Naive thymus-derived CD4-positive, alpha-beta T cell (primary cell): Measurements from ENCODE around the gene ATP5MG. TPM values are rescaled to one million over a fixed set of nuclear protein-coding genes. Genes with fewer than 3 reads are reported as not detected.

Experiments
- ATAC-seq: fragments of 150-1000 bp; cut with Tn5 transposase; 2 replicates; pipeline ENCODE4 v1.10.0; 2021; ENCODE audit warnings: mild to moderate bottlenecking, moderate library complexity
- CTCF ChIA-PET: fragments of 350-600 bp; sonication (Branson Sonifier 250); formaldehyde crosslinking; loops from one replicate; lab custom pipeline; 2021; ENCODE audit warnings: antibody characterized with exemption; lab: Charles Lee
- POLR2A ChIA-PET: fragments of 350-600 bp; sonication (Branson Sonifier 250); formaldehyde crosslinking; loops from one replicate; lab custom pipeline; 2021; ENCODE audit warnings: antibody characterized with exemption, inconsistent platforms; lab: Charles Lee
- DNase-seq, 9 donors: peaks; one replicate each; pipeline versions ENCODE4 v3.0.0 to v3.0.0-alpha.2; 2020 to 2022; ENCODE audit warnings: mixed read lengths in 1 of 9
- H3K27ac ChIP-seq: one replicate; pipeline ENCODE4 v1.7.0; 2013; ENCODE audit warnings: mild to moderate bottlenecking, low read depth, low read length, moderate library complexity
- H3K27me3 ChIP-seq, 2 donors: one replicate each; pipeline ENCODE4 v1.7.0; 2013; ENCODE audit warnings: low read length in 2 of 2, mild to moderate bottlenecking in 2 of 2, moderate library complexity in 2 of 2; ENCODE audit not compliant: control insufficient read depth in 2 of 2, insufficient read depth in 2 of 2
- H3K36me3 ChIP-seq, 3 experiments: 1 replicate in 2 of 3; 2 replicates in 1 of 3; pipeline ENCODE4 v1.7.0; 2013; ENCODE audit warnings: low read length in 3 of 3, mild to moderate bottlenecking in 3 of 3, moderate library complexity in 1 of 3; ENCODE audit not compliant: insufficient read depth in 3 of 3, control insufficient read depth in 2 of 3
- H3K4me1 ChIP-seq, 2 donors: one replicate each; pipeline ENCODE4 v1.7.0; 2013; ENCODE audit warnings: low read length in 2 of 2, mild to moderate bottlenecking in 2 of 2, moderate library complexity in 1 of 2; ENCODE audit not compliant: control insufficient read depth in 2 of 2, insufficient read depth in 2 of 2
- H3K4me3 ChIP-seq: 2 replicates; pipeline ENCODE4 v1.7.0; 2013; ENCODE audit warnings: mild to moderate bottlenecking, low read length
- H3K9me3 ChIP-seq, 3 experiments: 1 replicate in 2 of 3; 2 replicates in 1 of 3; pipeline ENCODE4 v1.7.0; 2013; ENCODE audit warnings: low read length in 3 of 3; ENCODE audit not compliant: control insufficient read depth in 2 of 3
- H3K27ac Mint-ChIP-seq, 9 donors: one replicate each; pipeline ENCODE4 v1.8.0; 2020 to 2022; ENCODE audit warnings: mixed read lengths in 9 of 9, mild to moderate bottlenecking in 8 of 9, moderate library complexity in 5 of 9, inconsistent platforms in 2 of 9
- H3K27me3 Mint-ChIP-seq, 5 donors: one replicate each; pipeline ENCODE4 v1.8.0; 2021 to 2022; ENCODE audit warnings: mixed read lengths in 5 of 5, mild to moderate bottlenecking in 1 of 5
- H3K36me3 Mint-ChIP-seq, 5 donors: one replicate each; pipeline ENCODE4 v1.8.0; 2020 to 2022; ENCODE audit warnings: mixed read lengths in 5 of 5, mild to moderate bottlenecking in 3 of 5, inconsistent platforms in 1 of 5
- H3K4me1 Mint-ChIP-seq, 7 donors: one replicate each; pipeline ENCODE4 v1.8.0; 2020 to 2022; ENCODE audit warnings: mixed read lengths in 7 of 7, mild to moderate bottlenecking in 3 of 7, inconsistent platforms in 1 of 7
- H3K4me3 Mint-ChIP-seq, 10 donors: one replicate each; pipeline ENCODE4 v1.8.0; 2020 to 2022; ENCODE audit warnings: mild to moderate bottlenecking in 10 of 10, mixed read lengths in 10 of 10, moderate library complexity in 6 of 10, inconsistent platforms in 2 of 10
- H3K9me3 Mint-ChIP-seq, 11 donors: one replicate each; pipeline ENCODE4 v1.8.0; 2020 to 2022; ENCODE audit warnings: mixed read lengths in 11 of 11, mild to moderate bottlenecking in 4 of 11, inconsistent platforms in 1 of 11, moderate library complexity in 1 of 11
- intact Hi-C, 2 donors: fragments of 100-400 bp; cut with micrococcal nuclease; formaldehyde crosslinking; loops; one replicate each; pipeline ENCODE4 v1.15.1; 2023
- polyA plus RNA-seq, 2 donors: library from polyadenylated mRNA; unstranded; fragments of 300-500 nt; fragmentation: Illumina TruSeq; gene quantifications; one replicate each; pipeline ENCODE4 v1.2.3, GENCODE V29; 2021
- total RNA-seq, 6 experiments: library from RNA in 5 of 6; stranded (reverse) in 5 of 6; gene quantifications; 1 replicate in 5 of 6; 2 replicates in 1 of 6; pipeline ENCODE4 v1.2.3 and lab custom pipeline; 2021 to 2026

ATP5MG gene, protein sequence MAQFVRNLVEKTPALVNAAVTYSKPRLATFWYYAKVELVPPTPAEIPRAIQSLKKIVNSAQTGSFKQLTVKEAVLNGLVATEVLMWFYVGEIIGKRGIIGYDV
- total RNA-seq (100 to 1,000 TPM; 140 to 241 (median 154) TPM), polyA plus RNA-seq (100 to 1,000 TPM; 525 to 842 TPM), total RNA-seq (lab: John Stamatoyannopoulos, UW) (22.5 reads per million, percentile 53 among the genes with 10 or more reads in this experiment)

DNA sequence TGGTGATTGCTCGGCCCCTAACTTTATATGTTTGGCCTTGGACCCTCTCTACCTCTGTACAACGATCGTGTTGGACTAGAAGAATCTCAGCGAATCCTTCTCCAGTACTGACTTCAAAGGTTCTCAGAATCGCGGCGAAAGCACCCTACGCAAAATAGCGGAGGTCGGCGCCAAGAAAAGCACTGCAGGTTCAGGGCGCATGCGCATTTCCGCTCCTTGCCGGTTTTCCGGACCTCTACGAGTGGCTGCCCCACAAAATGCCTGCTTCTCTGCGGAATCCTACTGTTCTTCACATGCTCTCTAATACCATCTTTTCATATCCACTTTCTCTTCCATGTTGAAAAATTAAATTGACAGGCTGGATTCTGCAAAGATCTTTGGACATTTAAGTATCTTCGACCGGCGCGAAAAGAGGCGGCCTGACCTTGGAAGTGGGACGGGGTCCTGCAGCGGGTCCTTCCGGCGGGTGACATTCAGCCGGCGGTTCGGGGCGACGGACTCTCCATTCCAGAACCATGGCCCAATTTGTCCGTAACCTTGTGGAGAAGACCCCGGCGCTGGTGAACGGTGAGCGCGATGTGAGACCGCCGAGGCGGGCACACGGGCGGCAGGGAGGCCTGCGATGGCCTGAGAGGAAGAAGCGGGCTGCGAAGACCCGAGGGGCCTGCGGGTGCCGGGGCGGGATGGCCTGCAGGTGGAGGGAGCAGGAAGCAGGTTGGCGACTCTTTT is at the start of gene ATP5MG:
Gene ATP5MG, plus strand, starts transcription at position 456 of the 729 bp plus-strand sequence. Its CDS starts 60 bp downstream, at position 516.
- peak; percentile 71 for ATAC-seq

DNA sequence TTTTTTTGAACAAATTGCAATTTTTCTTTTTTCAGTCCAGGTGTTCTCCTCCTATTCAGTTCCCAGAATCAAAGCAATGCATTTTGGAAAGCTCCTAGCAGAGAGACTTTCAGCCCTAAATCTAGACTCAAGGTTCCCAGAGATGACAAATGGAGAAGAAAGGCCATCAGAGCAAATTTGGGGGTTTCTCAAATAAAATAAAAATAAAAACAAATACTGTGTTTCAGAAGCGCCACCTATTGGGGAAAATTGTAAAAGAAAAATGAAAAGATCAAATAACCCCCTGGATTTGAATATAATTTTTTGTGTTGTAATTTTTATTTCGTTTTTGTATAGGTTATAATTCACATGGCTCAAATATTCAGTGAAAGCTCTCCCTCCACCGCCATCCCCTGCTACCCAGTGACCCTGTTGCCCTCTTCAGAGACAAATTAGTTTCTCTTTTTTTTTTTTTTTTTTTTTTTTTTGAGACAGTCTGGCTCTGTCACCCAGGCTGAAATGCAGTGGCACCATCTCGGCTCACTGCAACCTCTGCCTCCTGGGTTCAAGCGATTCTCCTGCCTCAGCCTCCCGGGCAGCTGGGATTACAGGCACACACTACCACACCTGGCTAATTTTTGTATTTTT is 48.2 kb upstream of the ATP5MG start:
- CTCF ChIA-PET: interaction anchor here (0.7 to 8.6 kb wide), 6 partner anchors 8 to 155 kb away, joined by 3 to 90 read pairs (median 8); partner anchors contain the start of genes CD3E and CD3G
- ATAC-seq: peak; percentile 51
- Mint-ChIP-seq H3K36me3 (peaks cover 26 to 42% (median 30%) of the 10 kb centered on the region in 5 donors), H3K4me1 (peaks cover 5 to 53% (median 35%) of the 10 kb centered on the region in 7 donors), H3K4me3 (no peak overlapping the region), H3K9me3 (no peaks in the 10 kb centered on the region), H3K27ac (peak overlapping the region; percentile 38 to 96 (median 91)), H3K27me3 (no peaks in the 10 kb centered on the region)
- POLR2A ChIA-PET: interaction anchor here (0.6 to 3.6 kb wide), 5 partner anchors 11 to 155 kb away, joined by 3 to 24 read pairs (median 6); partner anchors contain the start of gene CD3D
- peak in 7 of 9 donors; percentile 21 to 70 (median 61) for DNase-seq
- H3K4me1 ChIP-seq: peaks cover 13 to 15% of the 10 kb centered on the region in 2 donors
- peak overlapping the region; percentile 62 for H3K27ac ChIP-seq
- intact Hi-C loops: loop anchor here (1.0 to 2.0 kb wide), 7 partner anchors 9 to 155 kb away; partner anchors contain the start of genes CD3E (in 1 of the 2) and CD3G (in 1 of the 2)
- no peaks in the 10 kb centered on the region for H3K9me3 ChIP-seq
- H3K4me3 ChIP-seq: no peak overlapping the region
- H3K36me3 ChIP-seq: peaks cover 22 to 52% (median 30%) of the 10 kb centered on the region in 3 experiments
- H3K27me3 ChIP-seq: no peaks in the 10 kb centered on the region

More for the DNA sequence above, at the start of gene ATP5MG:
- Mint-ChIP-seq H3K36me3 (peaks cover 6 to 24% (median 10%) of the 10 kb centered on the region in 5 donors), H3K9me3 (peaks cover 0 to 4% (median 0%) of the 10 kb centered on the region in 11 donors), H3K4me1 (peaks cover 39 to 78% (median 71%) of the 10 kb centered on the region in 7 donors), H3K4me3 (peak within 1 kb of the TSS; percentile 97 to 99 (median 98)), H3K27me3 (peaks cover 0 to 2% (median 0%) of the 10 kb centered on the region in 5 donors), H3K27ac (peak within 1 kb of the TSS; percentile 97 to 100 (median 100))
- Histone ChIP-seq H3K27me3 (no peaks in the 10 kb centered on the region), H3K9me3 (no peaks in the 10 kb centered on the region), H3K36me3 (peaks cover 0 to 22% (median 10%) of the 10 kb centered on the region in 3 experiments), H3K4me1 (peaks cover 37 to 58% of the 10 kb centered on the region in 2 donors), H3K27ac (peak within 1 kb of the TSS; percentile 97), H3K4me3 (peak within 1 kb of the TSS; percentile 79)
- POLR2A ChIA-PET: interaction anchor here (0.6 to 4.1 kb wide), 9 partner anchors 30 to 762 kb away, joined by 3 to 31 read pairs (median 4); partner anchors contain the start of genes CD3E, KMT2A and UBE4A
- intact Hi-C loops: loop anchor here (1.0 to 2.0 kb wide), 7 partner anchors 34 to 171 kb away; partner anchors contain the start of genes ARCN1 (in 2 of the 2) and UBE4A (in 2 of the 2)
- CTCF ChIA-PET: interaction anchor here (0.9 to 1.1 kb wide), 4 partner anchors 35 to 87 kb away, joined by 3 to 4 read pairs (median 3); partner anchors contain the start of gene KMT2A
- DNase-seq: peak; percentile 83 to 96 (median 93)

DNA sequence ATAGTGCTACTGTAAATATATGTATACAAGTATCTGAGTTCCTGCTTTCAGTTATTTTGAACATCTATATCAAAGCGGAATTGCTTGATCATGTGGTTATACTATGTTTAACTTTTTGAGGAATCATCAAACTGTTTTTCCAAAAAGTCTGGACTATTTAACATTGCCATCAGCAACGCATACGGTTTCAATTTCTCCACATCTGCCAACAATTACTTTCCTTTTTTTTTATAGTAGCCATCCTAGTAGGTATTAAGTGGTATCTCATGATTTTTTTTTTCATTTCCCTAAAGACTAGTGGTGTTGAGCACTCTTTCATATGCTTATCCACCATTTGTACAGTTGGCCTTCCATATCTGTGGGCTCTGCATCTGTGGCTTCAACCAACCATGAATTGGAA is 43.3 kb upstream of the ATP5MG start:
- DNase-seq (no peak), ATAC-seq (no peak)
- H3K36me3 Mint-ChIP-seq: peaks cover 0 to 18% (median 7%) of the 10 kb centered on the region in 5 donors
- no peaks in the 10 kb centered on the region for H3K9me3 ChIP-seq
- H3K9me3 Mint-ChIP-seq: peaks cover 0 to 11% (median 0%) of the 10 kb centered on the region in 11 donors
- intact Hi-C loops: loop anchor here (2.0 to 5.0 kb wide), 5 partner anchors 43 to 737 kb away; partner anchors contain the start of genes ATP5MG (in 1 of the 2) and CD3E (in 1 of the 2)
- H3K36me3 ChIP-seq: peaks cover 0 to 6% (median 0%) of the 10 kb centered on the region in 3 experiments
- peaks cover 19 to 30% of the 10 kb centered on the region in 2 donors for H3K4me1 ChIP-seq
- ChIA-PET POLR2A (interaction anchor here (0.6 kb wide), 1 partner anchor 213 kb away, joined by 3 read pairs; no protein-coding TSS in a partner anchor), CTCF (interaction anchor here (0.6 kb wide), 1 partner anchor 62 kb away, joined by 3 read pairs; no protein-coding TSS in a partner anchor)
- peak overlapping the region in 8 of 9 donors; percentile 10 to 100 (median 98) for H3K27ac Mint-ChIP-seq
- H3K4me1 Mint-ChIP-seq: peaks cover 23 to 61% (median 50%) of the 10 kb centered on the region in 7 donors
- no peak overlapping the region for H3K4me3 ChIP-seq
- H3K27me3 Mint-ChIP-seq: peaks cover 0 to 6% (median 0%) of the 10 kb centered on the region in 5 donors
- H3K27me3 ChIP-seq: no peaks in the 10 kb centered on the region
- no peak overlapping the region for H3K4me3 Mint-ChIP-seq
- H3K27ac ChIP-seq: peak overlapping the region; percentile 93

DNA sequence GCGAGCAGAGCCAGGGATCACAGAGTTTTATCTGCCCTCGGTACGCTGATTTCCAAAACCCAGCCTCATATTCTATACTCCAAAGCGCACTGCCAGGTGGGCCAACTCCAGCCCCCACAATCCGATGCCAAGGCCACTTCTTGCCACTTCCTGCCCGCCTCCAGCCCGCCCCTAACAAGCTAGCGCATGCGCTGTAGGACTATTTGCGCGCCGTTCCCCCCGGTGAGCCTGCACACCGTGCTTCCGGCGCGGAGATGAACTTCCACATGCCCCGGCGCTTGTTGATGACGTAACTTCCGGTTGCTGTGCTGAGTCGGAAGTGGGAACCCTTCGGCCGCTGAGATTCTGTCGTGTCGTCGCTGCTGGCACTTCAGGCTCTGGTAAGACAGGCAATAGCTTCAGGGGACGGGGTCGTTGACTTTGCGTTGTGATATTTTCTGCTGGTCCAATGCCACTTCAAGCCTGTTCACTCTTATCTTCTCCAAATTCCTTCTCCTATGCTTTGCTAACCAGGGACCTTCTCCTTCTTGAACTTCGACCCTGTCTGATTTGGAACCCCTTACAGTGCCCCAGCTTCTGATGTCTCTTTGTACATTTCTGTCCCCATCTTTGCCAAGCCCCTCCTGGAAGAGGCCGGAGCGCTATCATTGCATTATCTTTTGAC is 42.0 kb upstream of the ATP5MG start, which contains the start of gene UBE4A:
Gene UBE4A, plus strand, starts transcription at position 306 of the 664 bp plus-strand sequence. CDS start 5,481 bp downstream, outside the sequence.
- DNase-seq: peak; percentile 89 to 96 (median 95)
- Histone ChIP-seq H3K4me1 (peaks cover 18 to 27% of the 10 kb centered on the region in 2 donors), H3K27me3 (no peaks in the 10 kb centered on the region), H3K27ac (peak within 1 kb of the TSS; percentile 93), H3K36me3 (peaks cover 0 to 7% (median 5%) of the 10 kb centered on the region in 3 experiments), H3K9me3 (no peaks in the 10 kb centered on the region), H3K4me3 (peak within 1 kb of the TSS; percentile 87)
- Mint-ChIP-seq H3K36me3 (peaks cover 0 to 18% (median 12%) of the 10 kb centered on the region in 5 donors), H3K27me3 (peaks cover 0 to 6% (median 0%) of the 10 kb centered on the region in 5 donors), H3K4me3 (peak within 1 kb of the TSS; percentile 92 to 99 (median 96)), H3K9me3 (peaks cover 0 to 11% (median 0%) of the 10 kb centered on the region in 11 donors), H3K4me1 (peaks cover 30 to 61% (median 51%) of the 10 kb centered on the region in 7 donors), H3K27ac (peak within 1 kb of the TSS; percentile 96 to 100 (median 98))
- ChIA-PET POLR2A (interaction anchor here (0.9 to 5.3 kb wide), 16 partner anchors 9 to 858 kb away, joined by 3 to 36 read pairs (median 4); partner anchors contain the start of genes CD3D, CD3E, JAML and KMT2A), CTCF (interaction anchor here (0.8 to 3.6 kb wide), 4 partner anchors 17 to 64 kb away, joined by 3 to 21 read pairs (median 12); partner anchors contain the start of genes CD3D and CD3E)
- intact Hi-C loops: loop anchor here (1.0 to 5.0 kb wide), 13 partner anchors 15 to 735 kb away; partner anchors contain the start of genes ATP5MG (in 2 of the 2), CD3E (in 2 of the 2) and CD3G (in 2 of the 2)
- peak; percentile 96 for ATAC-seq

DNA sequence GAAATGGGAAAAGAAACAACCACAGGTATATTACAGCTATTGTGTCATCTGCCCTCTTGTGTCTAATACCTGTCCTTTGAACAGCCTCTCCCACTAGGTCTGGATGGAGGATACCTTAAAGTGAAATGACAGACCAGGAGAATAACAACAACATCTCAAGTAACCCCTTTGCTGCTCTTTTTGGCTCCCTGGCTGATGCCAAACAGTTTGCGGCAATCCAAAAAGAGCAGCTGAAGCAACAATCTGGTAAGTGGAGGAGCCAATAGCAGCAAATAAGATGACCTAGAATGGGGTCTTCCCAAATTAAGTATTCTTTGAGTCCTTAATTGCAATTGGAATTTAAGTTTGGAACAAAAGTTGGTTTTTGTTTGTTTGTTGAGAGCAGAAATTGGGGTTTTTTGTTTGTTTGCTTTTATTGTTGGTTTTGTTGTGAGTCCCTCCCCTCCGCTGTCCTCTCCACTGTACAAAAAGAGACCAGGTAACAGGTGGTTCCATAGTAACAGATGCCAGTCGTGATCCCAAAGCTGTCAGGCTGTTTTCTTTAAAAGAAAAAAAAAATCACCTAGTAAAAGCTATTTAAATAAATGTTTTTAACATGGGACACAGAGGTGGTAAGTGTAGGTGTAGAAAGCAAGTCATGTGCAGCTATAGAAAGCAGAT is 36.3 kb upstream of the ATP5MG start:
- peaks cover 20 to 44% (median 42%) of the 10 kb centered on the region in 3 experiments for H3K36me3 ChIP-seq
- DNase-seq (no peak), ATAC-seq (no peak)
- POLR2A ChIA-PET: interaction anchor here (0.8 to 1.3 kb wide), 6 partner anchors 9 to 153 kb away, joined by 3 to 4 read pairs (median 3); no protein-coding TSS in a partner anchor
- CTCF ChIA-PET: interaction anchor here (0.5 to 1.2 kb wide), 7 partner anchors 10 to 194 kb away, joined by 3 to 11 read pairs (median 3); no protein-coding TSS in a partner anchor
- Mint-ChIP-seq H3K27me3 (no peaks in the 10 kb centered on the region), H3K4me3 (no peak overlapping the region), H3K9me3 (no peaks in the 10 kb centered on the region), H3K4me1 (peaks cover 24 to 52% (median 37%) of the 10 kb centered on the region in 7 donors), H3K27ac (peak overlapping the region in 3 of 9 donors; percentile 7 to 59 (median 17)), H3K36me3 (peaks cover 6 to 39% (median 34%) of the 10 kb centered on the region in 5 donors)
- no peak overlapping the region for H3K4me3 ChIP-seq
- intact Hi-C loops: no loop called here
- H3K9me3 ChIP-seq: no peaks in the 10 kb centered on the region
- H3K27me3 ChIP-seq: no peaks in the 10 kb centered on the region
- no peak overlapping the region for H3K27ac ChIP-seq
- H3K4me1 ChIP-seq: peaks cover 16 to 22% of the 10 kb centered on the region in 2 donors
